Fibroblast of pulmonary artery (primary cell): ENCODE data around the gene CCDC8.

Experiments
- DNase-seq: peaks from one replicate; pipeline ENCODE4 v3.0.0-alpha.2; 2010; ENCODE audit warnings: low read depth
- H3K4me3 ChIP-seq: replicated peaks from 2 replicates; pipeline ENCODE4 v1.5.1; 2011; ENCODE audit warnings: low read depth, mild to moderate bottlenecking, control low read depth, low read length, moderate library complexity
- CTCF ChIP-seq: IDR thresholded peaks from 2 replicates; pipeline ENCODE4 v1.5.1; 2011; ENCODE audit warnings: mild to moderate bottlenecking, control low read depth, low read length, inconsistent platforms; ENCODE audit errors: missing control alignments

The CCDC8 gene

GRCh38 chr19:46428239-46429135, 15.1 kb upstream of the CCDC8 start, which contains the start of gene PNMA8C:
Gene PNMA8C (minus strand): TSS chr19:46428936. CDS start chr19:46428359, 577 bp downstream.
- no peak within 1 kb of the TSS for H3K4me3 ChIP-seq
- no peak for TF ChIP-seq CTCF
- DNase-seq, result peak; percentile 53

GRCh38 chr19:46427518-46428045, 14.2 kb upstream of the CCDC8 start:
- no peak for TF ChIP-seq CTCF
- no peak for DNase-seq
- no peak overlapping the region for H3K4me3 ChIP-seq

DNA sequence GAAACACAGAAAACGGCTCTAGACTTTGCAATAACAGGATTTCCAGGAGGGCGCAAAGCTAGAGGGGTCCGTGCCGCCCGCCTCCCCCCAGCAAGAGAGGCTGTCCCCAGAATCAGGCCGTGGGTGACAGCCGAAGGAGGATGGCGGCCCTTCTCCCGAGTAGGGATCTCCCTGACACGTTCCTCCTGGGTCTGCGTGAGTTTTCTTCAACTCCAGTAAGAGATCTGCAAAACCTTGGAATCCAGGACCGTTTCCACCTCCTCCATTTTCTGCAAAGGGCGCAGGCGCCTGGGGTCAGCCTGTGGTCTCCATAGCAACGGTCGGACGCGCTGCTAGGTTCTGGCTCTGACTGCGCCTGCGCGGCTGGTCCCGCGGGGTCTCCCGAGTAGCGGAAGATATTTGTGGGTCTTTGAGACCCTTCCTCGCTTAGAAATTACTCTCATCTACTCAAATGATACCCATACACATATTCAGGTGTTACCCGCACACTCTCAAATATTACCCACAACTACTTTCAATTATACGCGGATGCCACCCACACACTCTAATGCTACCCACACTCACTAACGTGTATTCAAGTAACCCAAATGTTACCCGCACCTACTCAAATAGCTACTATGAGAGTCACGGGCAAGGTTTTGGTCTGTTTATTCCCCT, 13.3 kb upstream of the CCDC8 start:
- DNase-seq, result peak; percentile 83
- TF ChIP-seq CTCF, result no peak
- peak overlapping the region; percentile 62 for H3K4me3 ChIP-seq

- TF ChIP-seq CTCF, result no peak
- DNase-seq, result no peak
- H3K4me3 ChIP-seq, result peak overlapping the region; percentile 62
These were observed 12.7 kb upstream of the CCDC8 start for GRCh38 chr19:46426035-46426505.

DNA sequence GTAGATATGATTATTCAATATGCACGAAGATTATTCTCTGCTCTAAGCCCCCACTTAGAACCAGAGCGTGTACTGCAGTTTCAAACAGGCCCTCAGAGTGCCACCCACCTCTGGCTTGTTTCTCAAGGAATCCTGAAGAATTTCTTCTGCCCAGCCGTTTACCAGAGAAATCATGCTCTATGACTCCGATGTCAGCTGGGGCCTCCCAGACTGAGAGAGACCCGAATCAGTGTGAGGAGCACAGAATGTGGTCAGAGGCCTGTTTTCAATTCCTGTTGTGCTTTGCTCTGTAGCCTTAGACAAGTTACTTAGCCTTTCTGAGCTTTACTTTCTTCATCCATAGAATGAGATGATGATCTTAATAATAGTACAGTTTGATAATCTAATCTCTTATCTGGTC, 9.8 kb upstream of the CCDC8 start:
- DNase-seq, result no peak
- H3K4me3 ChIP-seq, result no peak overlapping the region
- no peak for TF ChIP-seq CTCF

- no peak for DNase-seq
- TF ChIP-seq CTCF, result no peak
- H3K4me3 ChIP-seq, result no peak overlapping the region
These were observed 9.0 kb upstream of the CCDC8 start for GRCh38 chr19:46422344-46422743.
